ENCODE measurements around the gene HOXA4.
A peak's percentile ranks its signal among the peaks of the same experiment; 100 is the strongest.

DNA sequence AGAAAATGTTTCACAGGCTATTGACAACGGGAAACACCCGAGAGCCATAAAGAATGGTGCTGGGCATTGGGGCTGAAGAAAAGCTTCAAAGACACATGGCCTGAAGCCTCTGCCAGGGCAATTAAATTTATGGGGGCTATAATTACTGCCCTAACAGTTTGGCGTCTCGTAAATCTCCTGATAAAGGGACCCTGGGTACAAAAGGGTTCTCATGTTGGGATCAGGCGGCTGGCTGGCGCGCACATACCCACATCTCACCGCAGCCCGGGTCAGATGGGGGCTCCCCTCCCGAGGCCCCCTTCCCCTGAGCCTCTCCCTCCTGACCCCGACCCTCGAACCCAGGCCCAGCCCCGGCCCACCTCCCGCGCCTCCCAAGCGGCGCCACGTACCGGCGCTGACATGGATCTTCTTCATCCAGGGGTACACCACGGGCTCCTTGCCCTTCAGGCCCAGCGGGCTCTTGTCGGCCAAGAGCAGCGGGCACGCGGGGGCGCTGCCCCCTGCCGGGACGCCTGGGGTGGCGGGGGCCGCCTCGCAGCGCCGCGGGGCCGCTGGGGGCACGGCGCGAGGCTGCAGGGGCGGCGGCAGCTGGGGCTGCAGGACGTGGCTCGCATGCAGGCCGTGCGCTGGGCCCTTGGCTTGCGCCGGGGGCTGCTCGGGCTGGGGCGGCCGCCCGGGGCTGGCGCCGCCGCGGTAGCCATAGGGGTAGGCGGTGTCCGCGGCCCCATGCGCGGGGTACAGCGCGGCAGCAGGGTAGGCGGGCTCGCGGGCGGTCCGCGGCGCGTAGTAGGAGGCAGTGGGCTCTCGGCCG is 623 bp downstream of the HOXA4 start:
- TF ChIP-seq, protein P1, sequence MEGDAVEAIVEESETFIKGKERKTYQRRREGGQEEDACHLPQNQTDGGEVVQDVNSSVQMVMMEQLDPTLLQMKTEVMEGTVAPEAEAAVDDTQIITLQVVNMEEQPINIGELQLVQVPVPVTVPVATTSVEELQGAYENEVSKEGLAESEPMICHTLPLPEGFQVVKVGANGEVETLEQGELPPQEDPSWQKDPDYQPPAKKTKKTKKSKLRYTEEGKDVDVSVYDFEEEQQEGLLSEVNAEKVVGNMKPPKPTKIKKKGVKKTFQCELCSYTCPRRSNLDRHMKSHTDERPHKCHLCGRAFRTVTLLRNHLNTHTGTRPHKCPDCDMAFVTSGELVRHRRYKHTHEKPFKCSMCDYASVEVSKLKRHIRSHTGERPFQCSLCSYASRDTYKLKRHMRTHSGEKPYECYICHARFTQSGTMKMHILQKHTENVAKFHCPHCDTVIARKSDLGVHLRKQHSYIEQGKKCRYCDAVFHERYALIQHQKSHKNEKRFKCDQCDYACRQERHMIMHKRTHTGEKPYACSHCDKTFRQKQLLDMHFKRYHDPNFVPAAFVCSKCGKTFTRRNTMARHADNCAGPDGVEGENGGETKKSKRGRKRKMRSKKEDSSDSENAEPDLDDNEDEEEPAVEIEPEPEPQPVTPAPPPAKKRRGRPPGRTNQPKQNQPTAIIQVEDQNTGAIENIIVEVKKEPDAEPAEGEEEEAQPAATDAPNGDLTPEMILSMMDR (conservative IDR thresholded peaks at IDR 0.05; ENCODE audit: low read depth, low read length) = peak; percentile 39
- no peak for TF ChIP-seq NFE2L2 (IDR thresholded peaks at IDR 0.05; ENCODE audit: low read depth, low read length)
- peak; percentile 19; the same call in 1 of the 2 replicates for TF ChIP-seq RAD21 (IDR thresholded peaks at IDR 0.05; ENCODE audit: low read length)
- no peak for TF ChIP-seq CEBPB (IDR thresholded peaks at IDR 0.05; ENCODE audit: low read depth, low read length)
- no peak for TF ChIP-seq RFX5 (IDR thresholded peaks at IDR 0.05; ENCODE audit: low read depth, low read length)

All from IMR-90 (cell line).